ENCODE results near the gene SCAF8. TPM values are rescaled to one million over a fixed set of nuclear protein-coding genes. Genes with fewer than 3 reads are reported as not detected.

Gene SCAF8
- polyA plus RNA-seq, 1 donor from 2014 or later, result 34.1 TPM

GRCh38 chr6:154829970-154830369, 96.8 kb downstream of the SCAF8 start:
- Histone ChIP-seq H3K79me2 (replicated peaks; ENCODE audit: insufficient read depth, low read length) (peaks cover 4% of the 10 kb centered on the region), H4K20me1 (ENCODE audit: insufficient read depth) (no peaks in the 10 kb centered on the region), H3F3A (ENCODE audit: insufficient read depth, low read length, poor library complexity, severe bottlenecking) (no peaks in the 10 kb centered on the region), H3K4me3 (ENCODE audit: low read length) (no peak overlapping the region), H3K9me3 (ENCODE audit: low read length) (no peaks in the 10 kb centered on the region), H3K9ac (ENCODE audit: low read length) (no peak overlapping the region), H2AFZ (ENCODE audit: low read depth, low read length) (no peak overlapping the region), H3K9me2 (ENCODE audit: insufficient read depth, low read length) (no peaks in the 10 kb centered on the region), H3K27me3 (ENCODE audit: insufficient read depth, low read depth, low read length) (no peaks in the 10 kb centered on the region), H3K36me3 (ENCODE audit: insufficient read depth, low read length) (peaks cover 26% of the 10 kb centered on the region), H3K27ac (ENCODE audit: low read length) (no peak overlapping the region), H3K4me2 (ENCODE audit: low read length) (no peak overlapping the region)
- TF ChIP-seq CTCF (IDR thresholded peaks at IDR 0.05; ENCODE audit: poor library complexity, severe bottlenecking) (no peak), EP300 (conservative IDR thresholded peaks at IDR 0.05; ENCODE audit: poor library complexity, severe bottlenecking) (no peak), RAD21 (conservative IDR thresholded peaks at IDR 0.05) (no peak), SMC3 (conservative IDR thresholded peaks at IDR 0.05; ENCODE audit: poor library complexity) (no peak), POLR2AphosphoS5 (IDR thresholded peaks at IDR 0.05) (no peak), EZH2 (IDR thresholded peaks at IDR 0.05; ENCODE audit: borderline replicate concordance, insufficient read depth, low read length, poor library complexity, severe bottlenecking) (no peak), TAF1 (IDR thresholded peaks at IDR 0.05; ENCODE audit: low read depth) (no peak), MXI1 (conservative IDR thresholded peaks at IDR 0.05; ENCODE audit: poor library complexity, severe bottlenecking) (no peak)
- TF ChIP-seq, protein P1, sequence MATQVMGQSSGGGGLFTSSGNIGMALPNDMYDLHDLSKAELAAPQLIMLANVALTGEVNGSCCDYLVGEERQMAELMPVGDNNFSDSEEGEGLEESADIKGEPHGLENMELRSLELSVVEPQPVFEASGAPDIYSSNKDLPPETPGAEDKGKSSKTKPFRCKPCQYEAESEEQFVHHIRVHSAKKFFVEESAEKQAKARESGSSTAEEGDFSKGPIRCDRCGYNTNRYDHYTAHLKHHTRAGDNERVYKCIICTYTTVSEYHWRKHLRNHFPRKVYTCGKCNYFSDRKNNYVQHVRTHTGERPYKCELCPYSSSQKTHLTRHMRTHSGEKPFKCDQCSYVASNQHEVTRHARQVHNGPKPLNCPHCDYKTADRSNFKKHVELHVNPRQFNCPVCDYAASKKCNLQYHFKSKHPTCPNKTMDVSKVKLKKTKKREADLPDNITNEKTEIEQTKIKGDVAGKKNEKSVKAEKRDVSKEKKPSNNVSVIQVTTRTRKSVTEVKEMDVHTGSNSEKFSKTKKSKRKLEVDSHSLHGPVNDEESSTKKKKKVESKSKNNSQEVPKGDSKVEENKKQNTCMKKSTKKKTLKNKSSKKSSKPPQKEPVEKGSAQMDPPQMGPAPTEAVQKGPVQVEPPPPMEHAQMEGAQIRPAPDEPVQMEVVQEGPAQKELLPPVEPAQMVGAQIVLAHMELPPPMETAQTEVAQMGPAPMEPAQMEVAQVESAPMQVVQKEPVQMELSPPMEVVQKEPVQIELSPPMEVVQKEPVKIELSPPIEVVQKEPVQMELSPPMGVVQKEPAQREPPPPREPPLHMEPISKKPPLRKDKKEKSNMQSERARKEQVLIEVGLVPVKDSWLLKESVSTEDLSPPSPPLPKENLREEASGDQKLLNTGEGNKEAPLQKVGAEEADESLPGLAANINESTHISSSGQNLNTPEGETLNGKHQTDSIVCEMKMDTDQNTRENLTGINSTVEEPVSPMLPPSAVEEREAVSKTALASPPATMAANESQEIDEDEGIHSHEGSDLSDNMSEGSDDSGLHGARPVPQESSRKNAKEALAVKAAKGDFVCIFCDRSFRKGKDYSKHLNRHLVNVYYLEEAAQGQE (IDR thresholded peaks at IDR 0.05; ENCODE audit: borderline replicate concordance), result no peak

GRCh38 chr6:154830771-154831170, 97.6 kb downstream of the SCAF8 start:
- Histone ChIP-seq H3K9ac (ENCODE audit: low read length) (no peak overlapping the region), H4K20me1 (ENCODE audit: insufficient read depth) (no peaks in the 10 kb centered on the region), H3K4me2 (ENCODE audit: low read length) (no peak overlapping the region), H3K9me2 (ENCODE audit: insufficient read depth, low read length) (no peaks in the 10 kb centered on the region), H3K4me3 (ENCODE audit: low read length) (no peak overlapping the region), H3K36me3 (ENCODE audit: insufficient read depth, low read length) (peaks cover 26% of the 10 kb centered on the region), H3F3A (ENCODE audit: insufficient read depth, low read length, poor library complexity, severe bottlenecking) (no peaks in the 10 kb centered on the region), H3K27me3 (ENCODE audit: insufficient read depth, low read depth, low read length) (no peaks in the 10 kb centered on the region), H3K27ac (ENCODE audit: low read length) (no peak overlapping the region), H3K9me3 (ENCODE audit: low read length) (no peaks in the 10 kb centered on the region), H3K79me2 (replicated peaks; ENCODE audit: insufficient read depth, low read length) (peaks cover 4% of the 10 kb centered on the region), H2AFZ (ENCODE audit: low read depth, low read length) (no peak overlapping the region)
- TF ChIP-seq CTCF (IDR thresholded peaks at IDR 0.05; ENCODE audit: poor library complexity, severe bottlenecking), result no peak
- no peak for TF ChIP-seq MXI1 (conservative IDR thresholded peaks at IDR 0.05; ENCODE audit: poor library complexity, severe bottlenecking)
- no peak for TF ChIP-seq EZH2 (IDR thresholded peaks at IDR 0.05; ENCODE audit: borderline replicate concordance, insufficient read depth, low read length, poor library complexity, severe bottlenecking)
- TF ChIP-seq, protein P1 (IDR thresholded peaks at IDR 0.05; ENCODE audit: borderline replicate concordance), result no peak
- TF ChIP-seq SMC3 (conservative IDR thresholded peaks at IDR 0.05; ENCODE audit: poor library complexity), result no peak
- TF ChIP-seq RAD21 (conservative IDR thresholded peaks at IDR 0.05), result no peak
- TF ChIP-seq TAF1 (IDR thresholded peaks at IDR 0.05; ENCODE audit: low read depth), result no peak
- TF ChIP-seq EP300 (conservative IDR thresholded peaks at IDR 0.05; ENCODE audit: poor library complexity, severe bottlenecking), result no peak
- no peak for TF ChIP-seq POLR2AphosphoS5 (IDR thresholded peaks at IDR 0.05)
